ENCODE results near the gene ROR1.

ROR1 gene

GRCh38 chr1:63773815-63774616, at the start of gene ROR1:
ROR1 (plus strand) TSS chr1:63774017.
- peak; percentile 75 for DNase-seq (ENCODE audit: low spot score)

- no peak for DNase-seq (ENCODE audit: low spot score)
Measured at GRCh38 chr1:63724375-63724899, 49.4 kb upstream of the ROR1 start.

GRCh38 chr1:63728611-63729226, 45.1 kb upstream of the ROR1 start:
- no peak for DNase-seq (ENCODE audit: low spot score)

GRCh38 chr1:63729227-63729620, 44.6 kb upstream of the ROR1 start:
- DNase-seq (ENCODE audit: low spot score) = no peak

GRCh38 chr1:63730211-63730610, 43.6 kb upstream of the ROR1 start:
- DNase-seq (ENCODE audit: low spot score) = no peak

- DNase-seq (ENCODE audit: low spot score) = no peak
Measured at GRCh38 chr1:63731117-63732043, 42.4 kb upstream of the ROR1 start.

GRCh38 chr1:63732666-63733065, 41.2 kb upstream of the ROR1 start:
- no peak for DNase-seq (ENCODE audit: low spot score)

- no peak for DNase-seq (ENCODE audit: low spot score)
Measured at GRCh38 chr1:63738772-63739171, 35.0 kb upstream of the ROR1 start.

- no peak for DNase-seq (ENCODE audit: low spot score)
Measured at GRCh38 chr1:63739452-63739851, 34.4 kb upstream of the ROR1 start.

- DNase-seq (ENCODE audit: low spot score) = no peak
Measured at GRCh38 chr1:63740432-63740831, 33.4 kb upstream of the ROR1 start.

GRCh38 chr1:63742526-63742925, 31.3 kb upstream of the ROR1 start:
- DNase-seq (ENCODE audit: low spot score) = no peak

GRCh38 chr1:63743781-63744180, 30.0 kb upstream of the ROR1 start:
- DNase-seq (ENCODE audit: low spot score) = no peak

GRCh38 chr1:63746129-63746864, 27.5 kb upstream of the ROR1 start:
- no peak for DNase-seq (ENCODE audit: low spot score)

- DNase-seq (ENCODE audit: low spot score) = no peak
Measured at GRCh38 chr1:63747445-63747844, 26.4 kb upstream of the ROR1 start.

GRCh38 chr1:63748046-63748580, 25.7 kb upstream of the ROR1 start:
- no peak for DNase-seq (ENCODE audit: low spot score)

GRCh38 chr1:63748641-63749040, 25.2 kb upstream of the ROR1 start:
- no peak for DNase-seq (ENCODE audit: low spot score)

- DNase-seq (ENCODE audit: low spot score) = no peak
Measured at GRCh38 chr1:63750721-63751120, 23.1 kb upstream of the ROR1 start.

- DNase-seq (ENCODE audit: low spot score) = no peak
Measured at GRCh38 chr1:63752176-63752575, 21.6 kb upstream of the ROR1 start.

GRCh38 chr1:63753591-63753990, 20.2 kb upstream of the ROR1 start:
- no peak for DNase-seq (ENCODE audit: low spot score)

- DNase-seq (ENCODE audit: low spot score) = no peak
Measured at GRCh38 chr1:63756839-63757238, 17.0 kb upstream of the ROR1 start.

GRCh38 chr1:63757334-63757733, 16.5 kb upstream of the ROR1 start:
- DNase-seq (ENCODE audit: low spot score) = no peak

All from pons (tissue), 1 donor.